ENCODE measurements around the gene GDF15.

- no peak for TF ChIP-seq MAX (IDR thresholded peaks at IDR 0.05; ENCODE audit: low read depth)
- TF ChIP-seq CTCF (IDR thresholded peaks at IDR 0.05): no peak
- no peak for TF ChIP-seq EP300 (IDR thresholded peaks at IDR 0.05; ENCODE audit: borderline replicate concordance in 1 of 2, low read depth in 1 of 2, low read length in 1 of 2)
- TF ChIP-seq USF2 (IDR thresholded peaks at IDR 0.05; ENCODE audit: borderline replicate concordance, low read depth, low read length): no peak
- TF ChIP-seq SIN3A (IDR thresholded peaks at IDR 0.05; ENCODE audit: borderline replicate concordance, low read depth, low read length): no peak
- TF ChIP-seq FOSL2 (IDR thresholded peaks at IDR 0.05; ENCODE audit: borderline replicate concordance, low read depth): no peak
- no peak for TF ChIP-seq FOXJ3 (CRISPR knock-in tag; IDR thresholded peaks at IDR 0.05)
- TF ChIP-seq POLR2AphosphoS5 (IDR thresholded peaks at IDR 0.05; ENCODE audit: low read depth, low read length): no peak
- TF ChIP-seq TAF1 (IDR thresholded peaks at IDR 0.05; ENCODE audit: borderline replicate concordance, low read depth, low read length): no peak
- no peak for TF ChIP-seq MEF2A (IDR thresholded peaks at IDR 0.05; ENCODE audit: borderline replicate concordance, low read depth)
- no peak for TF ChIP-seq GABPA (IDR thresholded peaks at IDR 0.05; ENCODE audit: low read depth)
- no peak for TF ChIP-seq RAD21 (IDR thresholded peaks at IDR 0.05; ENCODE audit: low read length)
- TF ChIP-seq MXI1 (IDR thresholded peaks at IDR 0.05; ENCODE audit: low read depth, low read length): no peak
Measured at GRCh38 chr19:18385359-18385674, 641 bp upstream of the GDF15 start.
